ENCODE measurements around the gene QSOX1.
"Not testable (repeated sequence)": the region's sequence is repeated elsewhere in the genome, so short reads cannot be mapped to it uniquely, and the experiment has no call there.

QSOX1 gene

GRCh38 chr1:180194048-180194425 lies 39.4 kb downstream of the QSOX1 start:
- no peak for FAIRE-seq

- FAIRE-seq: no peak
Measured at GRCh38 chr1:180194546-180195207, 40.0 kb downstream of the QSOX1 start.

- FAIRE-seq: no peak
Measured at GRCh38 chr1:180195401-180195800, 40.7 kb downstream of the QSOX1 start.

- no peak for FAIRE-seq
Measured at GRCh38 chr1:180195916-180196315, 41.2 kb downstream of the QSOX1 start.

GRCh38 chr1:180196436-180197003 lies 41.9 kb downstream of the QSOX1 start:
- no peak for FAIRE-seq

GRCh38 chr1:180197231-180197630 lies 42.6 kb downstream of the QSOX1 start:
- no peak for FAIRE-seq

- FAIRE-seq: no peak
Measured at GRCh38 chr1:180198196-180198595, 43.5 kb downstream of the QSOX1 start.

- no peak for FAIRE-seq
Measured at GRCh38 chr1:180198611-180199010, 43.9 kb downstream of the QSOX1 start.

GRCh38 chr1:180199018-180199417 lies 44.3 kb downstream of the QSOX1 start:
- FAIRE-seq: no peak

- FAIRE-seq: no peak
Measured at GRCh38 chr1:180201451-180202200, 47.0 kb downstream of the QSOX1 start.

GRCh38 chr1:180202588-180202987 lies 47.9 kb downstream of the QSOX1 start:
- FAIRE-seq: not testable (repeated sequence)

GRCh38 chr1:180204231-180204630 lies 49.6 kb downstream of the QSOX1 start:
- no peak for FAIRE-seq

- no peak for FAIRE-seq
Measured at GRCh38 chr1:180206581-180206980, 51.9 kb downstream of the QSOX1 start.

GRCh38 chr1:180208264-180208663 lies 53.6 kb downstream of the QSOX1 start:
- FAIRE-seq: no peak

- FAIRE-seq: no peak
Measured at GRCh38 chr1:180210008-180210620, 55.4 kb downstream of the QSOX1 start.

GRCh38 chr1:180211156-180211859 lies 56.6 kb downstream of the QSOX1 start:
- no peak for FAIRE-seq

GRCh38 chr1:180211860-180212229 lies 57.2 kb downstream of the QSOX1 start:
- FAIRE-seq: no peak

- FAIRE-seq: no peak
Measured at GRCh38 chr1:180213401-180214170, 58.9 kb downstream of the QSOX1 start.

GRCh38 chr1:180215856-180216625 lies 61.4 kb downstream of the QSOX1 start:
- no peak for FAIRE-seq

GRCh38 chr1:180217006-180217405 lies 62.3 kb downstream of the QSOX1 start:
- FAIRE-seq: no peak
